ENCODE data around the gene LRP1. TPM values are rescaled to one million over a fixed set of nuclear protein-coding genes. Genes with fewer than 3 reads are reported as not detected.
A peak's percentile ranks its signal among the peaks of the same experiment; 100 is the strongest.

LRP1 gene
- total and polyA plus RNA-seq, 2 of the 13 experiments (the other 11 are each of a cell fraction or from before 2014, with no cell fraction given): 14.7 to 30.8 TPM

DNA sequence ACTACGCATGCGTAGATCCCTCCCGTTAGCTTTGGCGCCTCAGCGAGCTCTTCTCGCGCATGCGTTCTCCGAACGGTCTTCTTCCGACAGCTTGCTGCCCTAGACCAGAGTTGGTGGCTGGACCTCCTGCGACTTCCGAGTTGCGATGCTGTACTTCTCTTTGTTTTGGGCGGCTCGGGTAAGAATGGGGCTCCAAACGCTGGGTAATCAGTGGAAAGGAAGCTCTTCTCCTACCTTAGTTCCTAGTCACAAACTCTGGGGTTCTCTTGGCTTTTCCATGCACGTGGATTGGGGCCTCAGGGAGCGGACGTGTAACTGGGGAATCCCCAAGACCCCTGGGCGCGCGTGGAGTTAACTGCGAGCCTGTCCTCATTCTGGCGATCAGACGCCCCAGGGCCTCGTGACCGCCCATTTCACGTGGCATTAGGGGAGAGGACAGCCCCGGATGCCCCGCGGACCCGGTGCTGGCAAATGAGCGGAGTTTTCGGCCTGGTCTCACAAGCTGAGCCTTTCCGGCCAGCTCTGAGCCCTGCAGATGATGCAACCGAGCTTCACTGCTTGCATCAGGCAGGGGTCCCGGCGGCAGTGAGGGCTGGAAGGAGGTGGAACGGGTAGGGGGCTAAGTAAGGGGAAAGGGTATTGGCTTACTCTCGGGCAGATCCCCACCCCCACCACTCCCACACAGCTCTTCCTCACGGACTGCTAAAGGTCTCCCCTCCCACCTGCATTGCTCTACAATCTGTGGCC is 101.5 kb downstream of the LRP1 start, which contains the start of gene SHMT2 (continued):
- TF ChIP-seq ARID5B (CRISPR knock-in tag; IDR thresholded peaks at IDR 0.05) (0 out of 2 replicates have a peak, but pooled peaks have one; percentile 19), ZNF33A (CRISPR knock-in tag; IDR thresholded peaks at IDR 0.05; ENCODE audit: borderline replicate concordance) (no peak), JUNB (CRISPR knock-in tag; IDR thresholded peaks at IDR 0.05; ENCODE audit: borderline replicate concordance) (no peak), ONECUT2 (CRISPR knock-in tag; IDR thresholded peaks at IDR 0.05) (no peak), DMAP1 (CRISPR knock-in tag; IDR thresholded peaks at IDR 0.05) (peak; percentile 93), ZFP1 (CRISPR knock-in tag; IDR thresholded peaks at IDR 0.05) (no peak), RBM22 (optimal IDR thresholded peaks at IDR 0.05; ENCODE audit: low read length) (peak; percentile 37), ZKSCAN8 (CRISPR knock-in tag; IDR thresholded peaks at IDR 0.05; ENCODE audit: borderline replicate concordance) (no peak), ATF4 (CRISPR knock-in tag; IDR thresholded peaks at IDR 0.05) (peak; percentile 91 to 100), ZNF235 (CRISPR knock-in tag; IDR thresholded peaks at IDR 0.05; ENCODE audit: borderline replicate concordance) (no peak), ZNF768 (CRISPR knock-in tag; IDR thresholded peaks at IDR 0.05) (no peak; the same call in 1 of the 2 replicates), RXRB (CRISPR knock-in tag; IDR thresholded peaks at IDR 0.05; ENCODE audit: borderline replicate concordance) (0 out of 2 replicates have a peak, but pooled peaks have one; percentile 8), GLI4 (CRISPR knock-in tag; IDR thresholded peaks at IDR 0.05; ENCODE audit: borderline replicate concordance) (no peak), ZNF572 (CRISPR knock-in tag; IDR thresholded peaks at IDR 0.05) (no peak), DNMT1 (CRISPR knock-in tag; IDR thresholded peaks at IDR 0.05) (no peak), ZC3H13 (CRISPR knock-in tag; IDR thresholded peaks at IDR 0.05) (peak; percentile 62; the same call in 1 of the 2 replicates), ZNF883 (CRISPR knock-in tag; IDR thresholded peaks at IDR 0.05; ENCODE audit: not compliant biosample characterization) (no peak), ZFYVE20 (CRISPR knock-in tag; IDR thresholded peaks at IDR 0.05; ENCODE audit: borderline replicate concordance, low read depth) (peak; percentile 24; the same call in 1 of the 2 replicates), ZNF382 (CRISPR knock-in tag; IDR thresholded peaks at IDR 0.05; ENCODE audit: borderline replicate concordance) (no peak), ZNF746 (CRISPR knock-in tag; IDR thresholded peaks at IDR 0.05) (peak; percentile 45; the same call in 1 of the 2 replicates)
- TF ChIP-seq, protein P1, sequence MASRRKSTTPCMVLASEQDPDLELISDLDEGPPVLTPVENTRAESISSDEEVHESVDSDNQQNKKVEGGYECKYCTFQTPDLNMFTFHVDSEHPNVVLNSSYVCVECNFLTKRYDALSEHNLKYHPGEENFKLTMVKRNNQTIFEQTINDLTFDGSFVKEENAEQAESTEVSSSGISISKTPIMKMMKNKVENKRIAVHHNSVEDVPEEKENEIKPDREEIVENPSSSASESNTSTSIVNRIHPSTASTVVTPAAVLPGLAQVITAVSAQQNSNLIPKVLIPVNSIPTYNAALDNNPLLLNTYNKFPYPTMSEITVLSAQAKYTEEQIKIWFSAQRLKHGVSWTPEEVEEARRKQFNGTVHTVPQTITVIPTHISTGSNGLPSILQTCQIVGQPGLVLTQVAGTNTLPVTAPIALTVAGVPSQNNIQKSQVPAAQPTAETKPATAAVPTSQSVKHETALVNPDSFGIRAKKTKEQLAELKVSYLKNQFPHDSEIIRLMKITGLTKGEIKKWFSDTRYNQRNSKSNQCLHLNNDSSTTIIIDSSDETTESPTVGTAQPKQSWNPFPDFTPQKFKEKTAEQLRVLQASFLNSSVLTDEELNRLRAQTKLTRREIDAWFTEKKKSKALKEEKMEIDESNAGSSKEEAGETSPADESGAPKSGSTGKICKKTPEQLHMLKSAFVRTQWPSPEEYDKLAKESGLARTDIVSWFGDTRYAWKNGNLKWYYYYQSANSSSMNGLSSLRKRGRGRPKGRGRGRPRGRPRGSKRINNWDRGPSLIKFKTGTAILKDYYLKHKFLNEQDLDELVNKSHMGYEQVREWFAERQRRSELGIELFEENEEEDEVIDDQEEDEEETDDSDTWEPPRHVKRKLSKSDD (CRISPR knock-in tag; IDR thresholded peaks at IDR 0.05; ENCODE audit: low read depth): no peak

All from HepG2 (cell line).